ENCODE measurements around the gene ATG13.

Gene ATG13

GRCh38 chr11:46609386-46609785 is 8.0 kb upstream of the ATG13 start:
- no peak for DNase-seq

- DNase-seq, result no peak
These were observed 5.6 kb upstream of the ATG13 start for GRCh38 chr11:46611526-46612304.

DNA sequence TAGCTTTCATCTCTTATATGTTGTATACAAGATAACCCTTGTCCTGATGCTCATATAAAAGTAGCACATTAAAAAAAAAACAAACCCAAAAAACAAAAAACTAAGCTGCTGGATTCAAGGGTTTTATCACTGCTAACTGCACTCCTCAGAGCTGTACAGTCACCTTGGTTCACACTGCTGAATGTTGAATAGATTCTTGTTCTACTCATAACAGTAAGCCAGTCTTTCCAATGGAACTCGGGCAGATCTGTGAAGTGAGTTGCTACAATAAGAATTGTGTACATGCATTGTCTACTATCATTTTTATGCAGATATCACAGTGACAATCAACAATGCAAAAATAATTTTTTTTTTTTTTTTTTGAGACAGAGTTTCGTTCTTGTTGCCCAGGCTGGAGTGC is 5.0 kb upstream of the ATG13 start:
- no peak for DNase-seq

- DNase-seq, result no peak
These were observed 1.6 kb upstream of the ATG13 start for GRCh38 chr11:46615756-46616155.

DNA sequence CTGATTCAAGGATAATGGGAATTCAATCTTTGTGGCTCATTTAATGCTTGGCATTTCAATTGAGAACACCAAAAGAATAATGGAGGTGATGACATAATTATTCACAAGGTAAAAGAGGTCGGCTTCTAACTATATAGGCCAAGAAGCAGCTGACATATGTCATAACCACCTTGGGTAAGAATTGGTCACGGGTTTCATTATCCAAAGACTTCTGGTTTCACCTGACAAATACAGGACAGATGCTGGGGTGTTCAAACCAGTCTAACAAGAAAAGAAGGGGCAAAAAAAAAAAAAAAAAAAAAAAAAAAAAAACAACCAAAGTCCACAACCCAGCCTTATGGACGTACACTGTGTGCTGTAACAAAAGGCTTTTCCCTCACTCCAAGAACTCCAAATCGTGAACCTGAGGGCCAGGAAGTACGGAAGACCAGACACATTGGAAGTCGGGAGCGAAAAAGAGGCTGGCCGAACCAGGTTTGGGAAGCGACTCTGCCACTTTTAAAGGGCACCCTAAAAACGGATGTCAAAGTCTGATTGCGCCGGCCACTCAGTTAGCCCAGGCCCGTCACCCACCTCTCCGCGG is 711 bp upstream of the ATG13 start:
- DNase-seq, result no peak

GRCh38 chr11:46617972-46618314 is 590 bp downstream of the ATG13 start:
- no peak for DNase-seq

- no peak for DNase-seq
These were observed 1.5 kb downstream of the ATG13 start for GRCh38 chr11:46618837-46619236.

DNA sequence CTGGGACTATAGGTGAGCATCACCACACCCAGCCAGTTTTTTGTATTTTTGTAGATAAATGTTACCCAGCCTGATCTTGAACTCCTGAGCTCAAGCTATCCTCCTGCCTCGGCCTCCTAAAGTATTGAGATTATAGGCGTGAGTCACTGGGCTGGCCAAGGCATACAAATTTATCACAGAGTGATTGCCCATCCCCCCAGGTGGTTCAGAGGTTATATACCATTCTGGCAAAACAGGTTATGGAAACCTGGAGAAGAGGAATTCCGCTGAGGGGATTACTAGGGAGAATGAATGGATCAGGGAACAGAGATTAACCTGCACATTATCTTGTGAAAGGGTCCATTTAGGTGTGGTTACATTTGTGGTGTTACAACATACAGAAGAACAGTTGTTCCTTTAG is 8.1 kb downstream of the ATG13 start:
- no peak for DNase-seq

GRCh38 chr11:46628961-46629360 is 11.6 kb downstream of the ATG13 start:
- no peak for DNase-seq

- DNase-seq, result no peak
These were observed 12.9 kb downstream of the ATG13 start for GRCh38 chr11:46630237-46630636.

GRCh38 chr11:46631676-46632075 is 14.3 kb downstream of the ATG13 start:
- no peak for DNase-seq

GRCh38 chr11:46632502-46632901 is 15.1 kb downstream of the ATG13 start:
- no peak for DNase-seq

DNA sequence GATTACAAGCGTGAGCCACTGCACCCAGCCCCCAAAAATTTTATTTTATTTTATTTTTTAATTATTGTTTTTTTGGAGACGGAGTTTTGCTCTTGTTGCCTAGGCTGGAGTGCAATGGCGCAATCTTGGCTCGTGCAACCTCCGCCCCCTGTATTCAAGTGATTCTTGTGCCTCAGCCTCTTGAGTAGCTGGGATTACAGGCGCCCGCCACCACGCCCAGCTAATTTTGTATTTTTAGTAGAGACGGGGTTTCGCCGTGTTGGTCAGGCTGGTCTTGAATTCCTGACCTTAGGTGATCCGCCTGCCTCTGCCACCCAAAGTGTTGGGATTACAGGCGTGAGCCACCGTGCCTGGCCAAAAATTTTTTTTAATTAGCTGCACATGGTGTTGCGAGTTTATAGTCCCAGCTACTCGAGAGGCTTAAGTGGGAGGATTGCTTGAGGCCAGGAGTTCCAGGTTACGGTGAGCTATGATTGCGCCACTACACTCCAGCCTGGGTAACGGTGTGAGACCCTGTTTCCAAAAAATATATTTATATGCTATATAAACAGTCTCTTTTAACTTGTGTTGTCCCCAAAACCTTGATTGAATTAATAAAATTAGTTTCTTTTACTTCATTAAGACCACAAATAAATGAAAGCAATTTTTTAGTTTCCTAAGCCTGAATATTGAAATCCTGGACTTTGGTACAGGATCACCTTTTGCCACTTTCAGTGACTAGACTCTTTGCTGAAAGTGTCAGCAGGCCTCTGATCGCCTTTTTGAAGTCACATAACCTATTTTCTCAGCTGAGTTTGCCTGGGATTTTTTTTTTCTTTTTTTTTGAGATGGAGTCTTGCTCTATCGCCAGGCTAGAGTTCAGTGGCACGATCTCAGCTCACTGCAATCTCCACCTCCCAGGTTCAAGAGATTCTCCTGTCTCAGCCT is 16.2 kb downstream of the ATG13 start:
- no peak for DNase-seq

DNA sequence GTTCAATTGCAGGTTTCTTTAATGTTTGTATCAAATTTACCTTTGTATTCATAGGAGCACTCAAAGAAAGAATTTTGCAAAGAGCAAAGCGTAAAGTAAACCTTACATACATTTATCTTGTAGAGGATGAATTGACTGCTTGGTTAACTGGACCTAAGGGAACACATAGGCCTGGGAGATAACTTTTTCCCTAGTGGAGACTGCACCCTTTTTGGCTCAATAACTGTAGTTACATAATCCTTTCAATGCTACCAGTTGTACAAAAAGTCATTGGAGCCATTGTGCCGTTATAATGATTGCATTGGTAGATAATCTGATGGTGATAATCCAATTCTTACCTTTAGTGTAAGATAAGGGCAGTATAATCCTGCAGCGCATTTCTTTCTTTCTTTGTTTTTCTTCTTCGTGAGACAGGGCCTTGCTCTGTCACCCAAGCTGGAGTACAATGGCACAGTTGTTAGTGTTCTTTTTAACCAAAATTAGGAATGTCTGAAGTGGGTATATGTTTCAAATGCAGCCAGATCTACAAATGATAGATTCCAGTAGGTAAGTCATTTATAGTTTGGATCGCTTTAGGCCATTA is 18.3 kb downstream of the ATG13 start:
- no peak for DNase-seq

DNA sequence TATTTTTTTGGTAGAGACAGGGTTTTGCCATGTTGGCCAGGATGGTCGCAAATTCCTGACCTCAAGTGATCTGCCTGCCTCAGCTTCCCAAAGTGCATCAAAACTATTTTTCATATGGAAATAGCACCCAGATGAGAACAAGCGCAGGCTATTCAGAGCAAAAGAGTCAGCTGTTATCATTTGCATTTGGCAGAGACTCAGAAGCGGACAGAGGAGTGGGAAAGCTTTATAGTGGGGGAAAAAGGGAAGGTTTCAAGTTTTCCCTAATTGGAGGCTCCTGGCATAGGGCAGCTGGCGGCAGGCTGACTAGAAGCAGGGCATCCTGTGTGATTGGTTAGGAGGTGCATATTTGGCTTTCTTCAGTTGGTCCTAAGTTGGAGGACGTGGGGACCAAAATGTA is 20.2 kb downstream of the ATG13 start:
- DNase-seq, result no peak

GRCh38 chr11:46639197-46639839 is 22.0 kb downstream of the ATG13 start:
- DNase-seq, result no peak

- no peak for DNase-seq
These were observed 22.9 kb downstream of the ATG13 start for GRCh38 chr11:46640036-46640788.

DNA sequence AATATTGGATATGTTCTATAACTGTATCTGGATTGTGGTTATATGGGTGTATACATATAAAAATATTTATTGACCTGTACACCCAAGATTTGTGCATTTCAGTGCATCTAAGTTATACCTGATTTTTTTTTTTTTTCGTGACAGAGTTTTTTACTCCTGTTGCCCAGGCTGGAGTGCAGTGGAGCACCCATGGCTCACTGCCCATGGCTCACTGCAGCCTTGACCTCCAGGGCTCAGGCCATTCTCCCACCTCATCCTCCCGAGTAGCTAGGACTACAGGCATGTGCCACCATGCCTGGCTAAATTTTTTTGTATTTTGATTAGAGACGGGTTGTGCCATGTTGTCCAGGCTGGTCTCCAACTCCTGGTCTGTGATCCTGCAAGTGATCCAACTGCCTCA is 24.3 kb downstream of the ATG13 start:
- DNase-seq, result no peak

- DNase-seq, result no peak
These were observed 25.4 kb downstream of the ATG13 start for GRCh38 chr11:46642627-46643335.

DNA sequence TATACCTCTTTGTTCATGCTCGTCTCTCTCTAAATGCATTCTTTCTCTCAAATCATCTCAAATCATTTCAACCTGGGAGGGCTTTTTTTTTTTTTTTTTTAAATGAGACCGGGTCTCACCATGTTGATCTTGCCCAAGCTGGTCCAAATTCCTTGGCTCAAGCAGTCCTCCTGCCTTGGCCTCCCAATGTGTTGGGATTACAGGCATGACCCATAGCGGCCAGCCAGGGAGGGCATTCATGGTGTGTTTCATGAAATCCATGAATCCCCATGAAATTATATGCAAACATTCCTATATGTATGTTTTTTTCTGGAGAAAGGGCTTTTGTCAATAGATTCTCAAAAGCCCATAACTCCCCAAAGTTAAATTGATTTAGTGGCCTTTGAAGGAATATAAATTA is 26.2 kb downstream of the ATG13 start:
- DNase-seq, result no peak

- DNase-seq, result no peak
These were observed 26.6 kb downstream of the ATG13 start for GRCh38 chr11:46643986-46644385.
